Sigmoid colon (tissue), 7 donors: ENCODE results near the gene RPL38. TPM values are rescaled to one million over a fixed set of nuclear protein-coding genes. Genes with fewer than 3 reads are reported as not detected.

Source experiments
- DNase-seq: peaks from one replicate; pipeline ENCODE4 v3.0.0-alpha.2; 2019
- H3K27ac ChIP-seq, 4 donors: fragments of 200-600 bp; sonication (generic); one replicate each; pipeline ENCODE4 v1.5.1; 2016 to 2019; ENCODE audit warnings: mild to moderate bottlenecking in 1 of 4
- H3K27me3 ChIP-seq, 3 donors: fragments of 200-600 bp; sonication (generic); one replicate each; pipeline ENCODE4 v1.5.1; 2019; ENCODE audit warnings: mild to moderate bottlenecking in 1 of 3
- H3K36me3 ChIP-seq, 4 donors: fragments of 200-600 bp; sonication (generic); one replicate each; pipeline ENCODE4 v1.5.1; 2016 to 2019
- H3K4me1 ChIP-seq, 4 donors: fragments of 200-600 bp; sonication (generic); one replicate each; pipeline ENCODE4 v1.5.1; 2017 to 2019
- H3K4me3 ChIP-seq, 4 donors: fragments of 200-600 bp; sonication (generic); one replicate each; pipeline ENCODE4 v1.5.1; 2017 to 2019; ENCODE audit warnings: mild to moderate bottlenecking in 2 of 4, moderate library complexity in 1 of 4
- H3K9me3 ChIP-seq, 4 donors: fragments of 200-600 bp in 3 of 4; sonication (generic) in 3 of 4; one replicate each; pipeline versions ENCODE4 v1.5.1 to v1.6.1; 2013 to 2019
- CTCF ChIP-seq, 4 experiments: fragments of 450-650 bp in 3 of 4; fragments of 200-600 bp in 1 of 4; IDR thresholded peaks; one replicate each; pipeline ENCODE4 v1.5.1; 2016 to 2019; ENCODE audit warnings: antibody characterized with exemption in 4 of 4, mild to moderate bottlenecking in 3 of 4, moderate library complexity in 2 of 4
- EP300 ChIP-seq, 4 donors: sonication (generic); formaldehyde crosslinking; IDR thresholded peaks; one replicate each; pipeline ENCODE4 v1.6.1; 2017; ENCODE audit warnings: antibody characterized with exemption in 4 of 4
- POLR2A ChIP-seq, 2 donors: fragments of 450-650 bp; IDR thresholded peaks; one replicate each; pipeline ENCODE4 v1.6.1; 2016; ENCODE audit warnings: antibody characterized with exemption in 2 of 2, mild to moderate bottlenecking in 2 of 2, moderate library complexity in 2 of 2
- POLR2AphosphoS5 ChIP-seq, 4 donors: sonication (generic); formaldehyde crosslinking; IDR thresholded peaks; one replicate each; pipeline ENCODE4 v1.6.1; 2017; ENCODE audit warnings: antibody characterized with exemption in 4 of 4
- WGBS, 2 donors: extraction: QIAGEN DNeasy Blood & Tissue Kit; methylation state at CpG; one replicate each; pipeline ENCODE4 v1.1.7; 2013; 5-methylcytosine and 5-hydroxymethylcytosine counted together
- intact Hi-C: fragments of 100-400 bp; cut with DNase I; formaldehyde crosslinking; loops from one replicate; pipeline ENCODE4 v1.15.1; 2023
- polyA plus RNA-seq, 3 donors: library from polyadenylated mRNA; stranded (reverse); fragments of 200-250 nt; gene quantifications; one replicate each; pipeline ENCODE4 v1.2.3, GENCODE V29; 2013
- total RNA-seq, 4 donors: library from RNA; depleted of rRNA; stranded (reverse); fragments of >200 nt; gene quantifications; one replicate each; pipeline ENCODE4 v1.1.0, GENCODE V29; 2016
- donor health status: healthy with polysubstance abuse.
- donor health status: Bipolar disorder and iron deficiency.
- donor health status: healthy.

Gene RPL38
- total and polyA plus RNA-seq, 7 donors = 215 to 2,321 (median 718) TPM

GRCh38 chr17:74211912-74212208, 8.4 kb downstream of the RPL38 start:
- intact Hi-C loops = loop anchor here (2.0 to 5.0 kb wide), 4 partner anchors 65 to 240 kb away; partner anchors contain the start of gene BTBD17

GRCh38 chr17:74212209-74212912, 8.9 kb downstream of the RPL38 start:
- H3K4me3 ChIP-seq = peak overlapping the region; percentile 35 to 57 (median 55)
- H3K27ac ChIP-seq = peak overlapping the region; percentile 73 to 79 (median 78)
- TF ChIP-seq POLR2A (IDR thresholded peaks at IDR 0.05) (no peak), CTCF (IDR thresholded peaks at IDR 0.05) (no peak), POLR2AphosphoS5 (IDR thresholded peaks at IDR 0.05) (no peak), EP300 (IDR thresholded peaks at IDR 0.05) (no peak)
- WGBS, 2 donors = 4 to 8% methylated on average over 48 of the region's 48 CpGs
- H3K27me3 ChIP-seq = no peaks in the 10 kb centered on the region
- no peaks in the 10 kb centered on the region for H3K9me3 ChIP-seq
- peaks cover 0 to 30% (median 20%) of the 10 kb centered on the region in 4 donors for H3K36me3 ChIP-seq
- peaks cover 0 to 64% (median 53%) of the 10 kb centered on the region in 4 donors for H3K4me1 ChIP-seq
- DNase-seq = peak; percentile 67
- intact Hi-C loops = loop anchor here (5.0 kb wide), 3 partner anchors 65 to 240 kb away; no protein-coding TSS in a partner anchor

More at GRCh38 chr17:74211912-74212208, 8.4 kb downstream of the RPL38 start:
- 56 to 67% methylated on average over 8 of the region's 8 CpGs for WGBS, 2 donors
- Histone ChIP-seq H3K4me3 (peak overlapping the region; percentile 35 to 57 (median 55)), H3K27me3 (no peaks in the 10 kb centered on the region), H3K27ac (peak overlapping the region in 3 of 4 donors; percentile 76 to 79 (median 79)), H3K9me3 (no peaks in the 10 kb centered on the region), H3K4me1 (peaks cover 0 to 69% (median 58%) of the 10 kb centered on the region in 4 donors), H3K36me3 (peaks cover 0 to 35% (median 22%) of the 10 kb centered on the region in 4 donors)
- no peak for DNase-seq
- TF ChIP-seq POLR2AphosphoS5 (IDR thresholded peaks at IDR 0.05) (no peak), EP300 (IDR thresholded peaks at IDR 0.05) (no peak), CTCF (IDR thresholded peaks at IDR 0.05) (no peak), POLR2A (IDR thresholded peaks at IDR 0.05) (no peak)

GRCh38 chr17:74212913-74213791, 9.7 kb downstream of the RPL38 start, which contains the start of gene TTYH2:
TSS of gene TTYH2 (plus strand) at chr17:74213571. CDS start at chr17:74213588, 17 bp downstream.
- Histone ChIP-seq H3K4me3 (peak within 1 kb of the TSS; percentile 37 to 57 (median 55)), H3K4me1 (peaks cover 0 to 56% (median 46%) of the 10 kb centered on the region in 4 donors), H3K36me3 (peaks cover 0 to 22% (median 18%) of the 10 kb centered on the region in 4 donors), H3K27ac (peak within 1 kb of the TSS; percentile 73 to 79 (median 78)), H3K27me3 (no peaks in the 10 kb centered on the region), H3K9me3 (no peaks in the 10 kb centered on the region)
- WGBS, 2 donors = 1% methylated on average over 62 of the region's 62 CpGs
- no peak for TF ChIP-seq EP300 (IDR thresholded peaks at IDR 0.05)
- TF ChIP-seq POLR2AphosphoS5 (IDR thresholded peaks at IDR 0.05) = peak; percentile 31 to 79 (median 68)
- TF ChIP-seq CTCF (IDR thresholded peaks at IDR 0.05) = peak in 2 of 4 experiments; percentile 41 to 48
- TF ChIP-seq POLR2A (IDR thresholded peaks at IDR 0.05) = peak in 1 of 2 donors; percentile 20
- DNase-seq = peak; percentile 96
- intact Hi-C loops = loop anchor here (5.0 kb wide), 3 partner anchors 64 to 239 kb away; no protein-coding TSS in a partner anchor

- Histone ChIP-seq H3K4me3 (peak overlapping the region; percentile 37 to 57 (median 55)), H3K36me3 (peaks cover 0 to 14% (median 12%) of the 10 kb centered on the region in 4 donors), H3K27me3 (no peaks in the 10 kb centered on the region), H3K4me1 (peaks cover 0 to 52% (median 43%) of the 10 kb centered on the region in 4 donors), H3K27ac (peak overlapping the region; percentile 73 to 79 (median 78)), H3K9me3 (no peaks in the 10 kb centered on the region)
- no peak for TF ChIP-seq POLR2A (IDR thresholded peaks at IDR 0.05)
- no peak for TF ChIP-seq EP300 (IDR thresholded peaks at IDR 0.05)
- TF ChIP-seq CTCF (IDR thresholded peaks at IDR 0.05) = no peak
- TF ChIP-seq POLR2AphosphoS5 (IDR thresholded peaks at IDR 0.05) = peak in 1 of 4 donors; percentile 18
- 4% methylated on average over 33 of the region's 33 CpGs for WGBS, 2 donors
- DNase-seq = peak; percentile 80
- intact Hi-C loops = loop anchor here (5.0 kb wide), 3 partner anchors 63 to 238 kb away; no protein-coding TSS in a partner anchor
These were observed 10.4 kb downstream of the RPL38 start for GRCh38 chr17:74213861-74214391.
